IMR-90 (cell line): ENCODE results near the gene SEMA3G.

ENCODE experiments used
- FOS ChIP-seq: fragments of 150-350 bp; IDR thresholded peaks from 2 replicates; pipeline ENCODE4 v1.6.1; 2016; ENCODE audit warnings: low read depth, low read length
- RAD21 ChIP-seq: IDR thresholded peaks from 2 replicates; pipeline ENCODE4 v1.6.1; 2012; ENCODE audit warnings: low read length, improper control_type of control experiment
- TF ChIP-seq, protein P1 (sequence below): conservative IDR thresholded peaks from 2 replicates; pipeline ENCODE4 v1.5.1; 2012; ENCODE audit warnings: mild to moderate bottlenecking, low read depth, low read length, improper control_type of control experiment

- TF ChIP-seq, protein P1, sequence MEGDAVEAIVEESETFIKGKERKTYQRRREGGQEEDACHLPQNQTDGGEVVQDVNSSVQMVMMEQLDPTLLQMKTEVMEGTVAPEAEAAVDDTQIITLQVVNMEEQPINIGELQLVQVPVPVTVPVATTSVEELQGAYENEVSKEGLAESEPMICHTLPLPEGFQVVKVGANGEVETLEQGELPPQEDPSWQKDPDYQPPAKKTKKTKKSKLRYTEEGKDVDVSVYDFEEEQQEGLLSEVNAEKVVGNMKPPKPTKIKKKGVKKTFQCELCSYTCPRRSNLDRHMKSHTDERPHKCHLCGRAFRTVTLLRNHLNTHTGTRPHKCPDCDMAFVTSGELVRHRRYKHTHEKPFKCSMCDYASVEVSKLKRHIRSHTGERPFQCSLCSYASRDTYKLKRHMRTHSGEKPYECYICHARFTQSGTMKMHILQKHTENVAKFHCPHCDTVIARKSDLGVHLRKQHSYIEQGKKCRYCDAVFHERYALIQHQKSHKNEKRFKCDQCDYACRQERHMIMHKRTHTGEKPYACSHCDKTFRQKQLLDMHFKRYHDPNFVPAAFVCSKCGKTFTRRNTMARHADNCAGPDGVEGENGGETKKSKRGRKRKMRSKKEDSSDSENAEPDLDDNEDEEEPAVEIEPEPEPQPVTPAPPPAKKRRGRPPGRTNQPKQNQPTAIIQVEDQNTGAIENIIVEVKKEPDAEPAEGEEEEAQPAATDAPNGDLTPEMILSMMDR = no peak
- TF ChIP-seq RAD21 (no peak), FOS (no peak)
Observed at GRCh38 chr3:52443791-52444687, 864 bp downstream of the SEMA3G start.
